Measurements from ENCODE around the gene ARPIN. TPM values are rescaled to one million over a fixed set of nuclear protein-coding genes. Genes with fewer than 3 reads are reported as not detected.
"Not testable (repeated sequence)": the region's sequence is repeated elsewhere in the genome, so short reads cannot be mapped to it uniquely, and the experiment has no call there.

ARPIN gene
- total and polyA plus RNA-seq, 2 experiments from 2014 or later, result 5.4 to 9.0 TPM

DNA sequence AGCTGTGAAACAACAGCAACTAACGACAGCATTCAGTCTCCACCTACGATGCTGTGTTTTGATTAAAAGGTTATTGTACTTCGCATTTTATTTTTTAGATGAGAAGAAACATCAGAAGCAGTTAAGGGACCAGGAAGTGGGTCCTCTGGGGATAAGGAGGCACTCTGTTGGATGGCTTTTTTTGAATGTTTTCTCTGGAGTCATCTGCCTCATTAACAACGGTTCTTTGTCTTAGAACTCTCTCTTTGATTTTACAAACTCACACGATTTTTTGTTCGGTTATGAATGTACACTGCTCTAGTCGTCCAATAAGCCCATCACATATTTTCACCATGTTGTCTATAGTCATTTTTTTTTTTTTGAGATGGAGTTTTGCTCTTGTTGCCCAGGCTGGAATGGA is 36.0 kb upstream of the ARPIN start:
- Histone ChIP-seq H3K4me2 (ENCODE audit: unreplicated experiment) (no peak overlapping the region), H2AFZ (no peak overlapping the region), H3K27me3 (replicated peaks; ENCODE audit: insufficient read depth) (no peaks in the 10 kb centered on the region), H3K4me1 (ENCODE audit: insufficient read depth) (no peaks in the 10 kb centered on the region), H3F3A (ENCODE audit: insufficient read depth) (no peaks in the 10 kb centered on the region), H3K9ac (no peak overlapping the region), H4K20me1 (ENCODE audit: insufficient read depth) (no peaks in the 10 kb centered on the region), H3K79me2 (ENCODE audit: insufficient read depth) (no peaks in the 10 kb centered on the region), H3K4me3 (no peak overlapping the region), H3K9me2 (ENCODE audit: insufficient read depth) (no peaks in the 10 kb centered on the region), H3K9me3 (ENCODE audit: low read depth) (no peaks in the 10 kb centered on the region), H3K36me3 (ENCODE audit: low read depth) (no peaks in the 10 kb centered on the region), H3K27ac (no peak overlapping the region)
- DNase-seq, result no peak
- WGBS, 2 experiments (ENCODE audit: low coverage in 1 of 2, low lambda C conversion rate in 2 of 2, missing lambda C conversion rate in 2 of 2), result 72 to 79% methylated on average over 7 of the region's 7 CpGs
- no peak for TF ChIP-seq EZH2phosphoT487 (IDR thresholded peaks at IDR 0.05; ENCODE audit: insufficient read depth, low read depth)
- no peak for TF ChIP-seq EZH2 (IDR thresholded peaks at IDR 0.05; ENCODE audit: insufficient read depth, poor library complexity, severe bottlenecking)
- in situ Hi-C loops (cut with MboI), result no loop called here

DNA sequence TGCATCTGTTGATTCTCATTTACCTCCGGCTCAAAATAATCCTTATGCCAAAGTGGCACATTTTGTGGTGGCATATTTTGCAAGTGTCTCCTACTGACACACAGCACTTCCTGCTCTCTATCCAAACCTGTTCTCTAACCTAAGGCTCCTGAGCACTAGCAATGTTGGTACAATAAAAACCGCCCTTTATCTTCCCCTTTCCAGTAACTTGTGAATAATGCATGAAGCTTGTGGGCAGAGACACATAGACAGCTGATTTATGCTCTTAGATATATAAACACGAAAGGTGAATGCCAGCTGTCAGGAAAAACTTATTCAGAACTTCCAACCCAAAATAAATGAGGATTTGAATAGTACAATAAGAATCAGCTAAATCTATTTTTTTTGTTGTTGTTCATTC is 34.6 kb upstream of the ARPIN start:
- Histone ChIP-seq H4K20me1 (ENCODE audit: insufficient read depth) (no peaks in the 10 kb centered on the region), H2AFZ (no peak overlapping the region), H3K79me2 (ENCODE audit: insufficient read depth) (no peaks in the 10 kb centered on the region), H3K9me3 (ENCODE audit: low read depth) (no peaks in the 10 kb centered on the region), H3K4me2 (ENCODE audit: unreplicated experiment) (no peak overlapping the region), H3K27me3 (replicated peaks; ENCODE audit: insufficient read depth) (no peaks in the 10 kb centered on the region), H3K9me2 (ENCODE audit: insufficient read depth) (no peaks in the 10 kb centered on the region), H3F3A (ENCODE audit: insufficient read depth) (no peaks in the 10 kb centered on the region), H3K36me3 (ENCODE audit: low read depth) (no peaks in the 10 kb centered on the region), H3K27ac (no peak overlapping the region), H3K4me3 (no peak overlapping the region), H3K4me1 (ENCODE audit: insufficient read depth) (no peaks in the 10 kb centered on the region), H3K9ac (no peak overlapping the region)
- WGBS, 2 experiments (ENCODE audit: low coverage in 1 of 2, low lambda C conversion rate in 2 of 2, missing lambda C conversion rate in 2 of 2), result 72 to 80% methylated on average over 3 of the region's 3 CpGs
- in situ Hi-C loops (cut with MboI), result no loop called here
- DNase-seq, result no peak
- TF ChIP-seq EZH2 (IDR thresholded peaks at IDR 0.05; ENCODE audit: insufficient read depth, poor library complexity, severe bottlenecking), result no peak
- TF ChIP-seq EZH2phosphoT487 (IDR thresholded peaks at IDR 0.05; ENCODE audit: insufficient read depth, low read depth), result no peak

DNA sequence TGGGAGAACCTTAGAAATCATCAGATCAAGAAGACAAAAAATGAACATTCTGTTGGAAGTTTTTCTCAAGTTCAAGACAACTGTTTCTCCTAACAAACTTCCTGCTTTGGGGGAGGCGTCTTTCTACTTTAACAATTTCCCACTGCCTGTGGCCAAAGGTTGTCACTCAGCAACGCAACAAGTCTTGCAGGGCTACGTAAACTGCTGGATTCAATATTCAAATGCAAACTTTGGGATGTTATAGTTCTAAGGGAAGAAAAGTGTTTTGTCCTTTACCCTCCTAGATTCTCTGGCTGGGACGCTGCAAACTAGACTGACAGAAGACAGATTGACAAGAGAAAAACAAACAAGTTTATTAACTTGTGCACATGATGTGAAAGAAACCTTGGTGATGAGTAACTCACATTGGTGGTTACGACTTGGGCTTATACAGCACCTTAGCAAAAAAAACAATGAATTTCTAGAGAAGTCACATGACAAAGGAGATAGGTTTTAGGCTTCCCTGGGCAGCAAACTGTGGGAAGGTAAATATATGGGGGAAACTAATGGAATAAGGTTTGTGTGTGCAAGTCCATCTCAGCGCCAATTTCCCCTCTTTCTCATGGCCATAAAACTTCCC is 34.0 kb upstream of the ARPIN start:
- Histone ChIP-seq H3K36me3 (ENCODE audit: low read depth) (no peaks in the 10 kb centered on the region), H3F3A (ENCODE audit: insufficient read depth) (no peaks in the 10 kb centered on the region), H3K27me3 (replicated peaks; ENCODE audit: insufficient read depth) (no peaks in the 10 kb centered on the region), H3K9me3 (ENCODE audit: low read depth) (no peaks in the 10 kb centered on the region), H3K9ac (no peak overlapping the region), H3K27ac (no peak overlapping the region), H3K4me3 (no peak overlapping the region), H3K4me2 (ENCODE audit: unreplicated experiment) (no peak overlapping the region), H3K79me2 (ENCODE audit: insufficient read depth) (no peaks in the 10 kb centered on the region), H3K9me2 (ENCODE audit: insufficient read depth) (no peaks in the 10 kb centered on the region), H3K4me1 (ENCODE audit: insufficient read depth) (no peaks in the 10 kb centered on the region), H2AFZ (no peak overlapping the region), H4K20me1 (ENCODE audit: insufficient read depth) (no peaks in the 10 kb centered on the region)
- no peak for DNase-seq
- TF ChIP-seq EZH2phosphoT487 (IDR thresholded peaks at IDR 0.05; ENCODE audit: insufficient read depth, low read depth) (no peak), EZH2 (IDR thresholded peaks at IDR 0.05; ENCODE audit: insufficient read depth, poor library complexity, severe bottlenecking) (no peak)
- in situ Hi-C loops (cut with MboI), result no loop called here
- 74 to 75% methylated on average over 6 of the region's 6 CpGs for WGBS, 2 experiments (ENCODE audit: low coverage in 1 of 2, low lambda C conversion rate in 2 of 2, missing lambda C conversion rate in 2 of 2)

DNA sequence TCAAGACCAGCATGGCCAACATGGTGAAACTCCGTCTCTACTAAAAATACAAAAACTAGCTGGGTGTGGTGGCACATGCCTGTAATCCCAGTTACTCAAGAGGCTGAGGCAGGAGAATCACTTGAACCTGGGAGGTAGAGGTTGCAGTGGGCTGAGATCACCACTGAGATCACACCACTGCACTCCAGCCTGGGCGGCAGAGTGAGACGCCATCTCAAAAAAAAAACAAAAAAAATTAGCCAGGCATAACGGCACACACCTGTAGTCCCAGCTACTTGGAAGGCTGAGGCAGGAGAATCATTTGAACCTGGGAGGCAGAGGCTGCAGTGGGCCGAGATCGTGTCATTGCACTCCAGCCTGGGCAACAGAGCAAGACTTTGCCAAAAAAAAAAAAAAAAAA is 31.0 kb upstream of the ARPIN start:
- H4K20me1 ChIP-seq (ENCODE audit: insufficient read depth); H3K27me3 ChIP-seq (replicated peaks; ENCODE audit: insufficient read depth); H3K9me2 ChIP-seq (ENCODE audit: insufficient read depth); DNase-seq; H3K9ac ChIP-seq; H2AFZ ChIP-seq; H3K9me3 ChIP-seq (ENCODE audit: low read depth); H3K4me2 ChIP-seq (ENCODE audit: unreplicated experiment); H3K4me3 ChIP-seq; in situ Hi-C loops (cut with MboI); H3F3A ChIP-seq (ENCODE audit: insufficient read depth); H3K36me3 ChIP-seq (ENCODE audit: low read depth); H3K79me2 ChIP-seq (ENCODE audit: insufficient read depth); H3K27ac ChIP-seq; H3K4me1 ChIP-seq (ENCODE audit: insufficient read depth): not testable (repeated sequence)
- WGBS, 2 experiments (ENCODE audit: low coverage in 1 of 2, low lambda C conversion rate in 2 of 2, missing lambda C conversion rate in 2 of 2), result 60 to 66% methylated on average over 5 to 6 of the region's 6 CpGs

DNA sequence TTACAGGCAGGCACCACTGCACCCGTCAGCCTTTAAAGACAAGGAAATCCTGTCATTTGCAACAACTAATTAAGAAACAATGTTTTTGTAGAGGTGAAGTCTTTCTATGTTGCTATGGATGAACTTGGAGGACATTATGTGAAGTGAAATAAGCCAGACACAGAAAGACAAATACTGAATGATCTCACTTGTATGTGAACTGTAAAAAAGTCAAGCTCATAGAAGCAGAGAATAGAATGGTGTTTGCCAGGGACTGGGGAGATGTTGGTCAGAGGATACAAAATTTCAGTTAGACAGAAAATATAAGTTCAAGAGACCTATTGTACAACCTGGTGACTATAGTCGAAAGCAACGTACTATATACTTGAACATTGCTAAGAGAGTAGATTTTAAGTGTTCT is 27.2 kb upstream of the ARPIN start:
- no peaks in the 10 kb centered on the region for H3K4me1 ChIP-seq (ENCODE audit: insufficient read depth)

DNA sequence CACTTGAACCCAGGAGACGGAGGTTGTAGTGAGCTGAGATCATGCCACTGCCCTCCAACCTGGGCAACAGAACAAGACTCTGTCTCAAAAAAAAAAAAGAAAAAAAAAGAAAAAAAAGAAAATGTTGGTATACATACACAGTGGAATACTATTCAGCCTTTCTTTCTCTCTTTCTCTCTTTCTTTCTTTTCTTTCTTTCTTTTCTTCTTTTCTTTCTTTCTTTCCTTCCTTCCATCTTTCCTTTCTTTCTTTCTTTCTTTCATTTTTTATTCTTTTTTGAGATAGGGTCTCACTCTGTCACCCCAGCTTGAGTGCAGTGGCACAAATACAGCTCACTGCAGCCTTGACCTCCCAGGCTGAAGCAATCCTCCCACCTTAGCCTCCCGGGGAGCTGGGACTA is 26.6 kb upstream of the ARPIN start:
- H3K9me2 ChIP-seq (ENCODE audit: insufficient read depth); H3K4me3 ChIP-seq; H3K4me2 ChIP-seq (ENCODE audit: unreplicated experiment); H3K79me2 ChIP-seq (ENCODE audit: insufficient read depth); H3K4me1 ChIP-seq (ENCODE audit: insufficient read depth); H2AFZ ChIP-seq; in situ Hi-C loops (cut with MboI); H3K27ac ChIP-seq; DNase-seq; H4K20me1 ChIP-seq (ENCODE audit: insufficient read depth); H3K9ac ChIP-seq; H3K9me3 ChIP-seq (ENCODE audit: low read depth); H3F3A ChIP-seq (ENCODE audit: insufficient read depth); H3K36me3 ChIP-seq (ENCODE audit: low read depth); H3K27me3 ChIP-seq (replicated peaks; ENCODE audit: insufficient read depth): not testable (repeated sequence)
- WGBS, 2 experiments (ENCODE audit: low coverage in 1 of 2, low lambda C conversion rate in 2 of 2, missing lambda C conversion rate in 2 of 2), result 76 to 100% methylated on average over 2 of the region's 2 CpGs

More for the DNA sequence above, 27.2 kb upstream of the ARPIN start:
- no peak for DNase-seq
- no peaks in the 10 kb centered on the region; the same call in 1 of the 2 replicates for H3K27me3 ChIP-seq (replicated peaks; ENCODE audit: insufficient read depth)
- no peak overlapping the region for H3K27ac ChIP-seq
- no peak for TF ChIP-seq EZH2 (IDR thresholded peaks at IDR 0.05; ENCODE audit: insufficient read depth, poor library complexity, severe bottlenecking)
- no peak for TF ChIP-seq EZH2phosphoT487 (IDR thresholded peaks at IDR 0.05; ENCODE audit: insufficient read depth, low read depth)
- no peak overlapping the region for H2AFZ ChIP-seq
- no peaks in the 10 kb centered on the region for H4K20me1 ChIP-seq (ENCODE audit: insufficient read depth)
- H3K9ac ChIP-seq, result no peak overlapping the region
- no peaks in the 10 kb centered on the region for H3F3A ChIP-seq (ENCODE audit: insufficient read depth)
- in situ Hi-C loops (cut with MboI), result no loop called here
- H3K4me3 ChIP-seq, result no peak overlapping the region
- 81 to 92% methylated on average over 3 of the region's 3 CpGs for WGBS, 2 experiments (ENCODE audit: low coverage in 1 of 2, low lambda C conversion rate in 2 of 2, missing lambda C conversion rate in 2 of 2)
- no peaks in the 10 kb centered on the region for H3K9me3 ChIP-seq (ENCODE audit: low read depth)
- no peaks in the 10 kb centered on the region for H3K36me3 ChIP-seq (ENCODE audit: low read depth)
- no peaks in the 10 kb centered on the region for H3K79me2 ChIP-seq (ENCODE audit: insufficient read depth)
- no peak overlapping the region for H3K4me2 ChIP-seq (ENCODE audit: unreplicated experiment)
- H3K9me2 ChIP-seq (ENCODE audit: insufficient read depth), result no peaks in the 10 kb centered on the region

Data from GM23248 (cell line).